Epithelial cell of umbilical artery (primary cell): ENCODE measurements around the gene ARRDC5. TPM values are rescaled to one million over a fixed set of nuclear protein-coding genes. Genes with fewer than 3 reads are reported as not detected.

Experiments
- total RNA-seq: library from RNA; depleted of rRNA; stranded (reverse); fragments of >200 nt; gene quantifications from 2 replicates; pipeline ENCODE4 v1.2.3, GENCODE V29; 2014

ARRDC5 gene
- not detected in 2 replicates for total RNA-seq

DNA sequence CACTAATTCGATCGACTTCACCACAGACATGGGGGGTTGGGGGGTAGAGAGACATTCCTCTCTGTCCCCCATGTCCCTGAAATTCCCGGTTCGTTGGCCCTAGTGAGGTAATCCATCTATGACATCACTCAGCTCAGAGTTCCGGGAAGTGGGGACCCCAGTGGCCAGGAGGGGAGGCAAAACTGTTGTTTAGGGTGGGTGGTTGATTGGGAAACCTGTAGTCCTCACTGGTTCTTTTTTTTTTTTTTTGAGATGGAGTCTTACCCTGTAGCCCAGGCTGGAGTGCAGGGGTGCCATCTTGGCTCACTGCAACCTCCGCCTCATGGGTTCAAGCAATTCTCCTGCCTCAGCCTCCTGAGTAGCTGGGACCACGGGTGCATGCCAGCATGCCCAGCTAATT is at the start of gene ARRDC5:
TSS of gene ARRDC5 (minus strand) at position 101 of the 400 bp plus-strand sequence. CDS start at position 30, 71 bp downstream.

DNA sequence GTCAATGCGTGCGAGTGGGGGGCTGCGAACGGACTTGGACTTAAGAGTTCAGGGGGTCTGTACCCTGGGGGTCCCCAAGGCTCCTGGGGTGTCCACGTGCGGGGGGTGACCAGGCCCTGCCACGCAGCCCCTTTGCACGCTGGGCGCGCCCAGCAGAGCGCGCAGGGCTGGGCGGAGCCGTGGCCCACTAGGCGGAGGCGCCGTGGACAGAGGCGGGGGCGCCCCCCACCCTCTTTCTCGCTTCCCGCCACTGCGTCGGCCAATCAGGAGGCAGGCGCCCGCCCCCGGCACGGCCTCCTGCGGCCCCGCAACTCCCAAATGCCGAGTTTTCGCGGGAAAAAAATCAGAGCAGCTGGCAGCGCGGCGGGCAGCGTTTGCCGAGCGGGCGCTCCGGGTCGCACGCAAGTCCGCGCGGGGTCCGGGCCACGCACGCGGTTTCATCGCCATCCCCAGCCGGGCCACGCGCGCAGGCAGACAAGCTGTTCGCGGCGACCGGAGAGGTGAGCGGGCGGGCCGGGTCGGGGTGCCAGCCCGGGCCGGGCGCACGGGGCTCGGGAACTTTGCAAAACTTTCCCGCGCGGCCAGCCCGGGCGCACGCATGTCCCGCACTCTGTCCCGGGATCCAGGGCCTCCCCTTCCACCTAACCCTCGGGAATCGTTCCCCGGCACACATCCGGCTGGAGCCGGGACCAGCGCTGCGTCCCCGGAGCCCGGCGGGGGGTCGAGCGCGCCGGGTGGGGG is 6.6 kb upstream of the ARRDC5 start, which contains the start of gene UHRF1:
TSS of gene UHRF1 (plus strand) at position 346 of the 741 bp plus-strand sequence. CDS start 1,385 bp downstream, outside the sequence.

DNA sequence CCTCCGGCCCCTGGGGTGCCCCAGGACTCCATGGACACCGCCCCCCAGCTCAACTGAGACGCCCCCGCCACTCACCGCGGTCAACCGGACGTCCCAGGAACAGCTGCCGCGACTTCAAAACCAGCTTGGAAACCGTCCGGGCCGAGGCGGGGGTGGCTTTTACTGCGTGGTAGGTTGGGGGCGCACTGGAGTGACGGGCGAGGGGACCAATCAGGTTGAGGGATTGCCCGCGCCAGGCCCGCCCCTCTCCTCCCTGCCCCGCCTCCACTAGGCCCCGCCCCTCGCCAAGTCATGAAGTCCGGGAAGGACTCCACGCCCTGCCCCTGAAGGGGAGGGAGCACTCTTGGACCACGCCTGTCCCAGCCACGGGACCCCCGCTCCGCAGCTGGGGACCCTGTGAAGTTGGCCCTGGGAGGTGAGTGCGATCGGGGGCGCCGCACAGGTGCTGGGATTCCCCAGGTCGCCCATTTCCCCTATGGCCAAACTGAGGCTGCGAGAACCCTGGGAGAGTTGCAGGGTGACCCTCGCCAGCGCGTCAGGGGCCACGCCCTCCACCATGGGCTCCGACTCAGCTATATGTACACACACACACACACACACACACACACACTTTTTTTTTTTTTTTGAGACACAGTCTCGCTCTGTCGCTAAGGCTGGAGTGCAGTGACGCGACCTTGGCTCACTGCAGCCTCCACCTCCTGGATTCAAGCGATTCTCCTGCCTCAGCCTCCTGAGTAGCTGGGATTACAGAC is 35.0 kb downstream of the ARRDC5 start, which contains the start of gene PLIN3:
TSS of gene PLIN3 (minus strand) at position 134 of the 752 bp plus-strand sequence. CDS start 6,273 bp downstream, outside the sequence.

Other genes starting within 250 kb of the ARRDC5 start
- 196 and 312 TPM in 2 replicates for gene MYDGF, start 232.6 kb downstream of the ARRDC5 start, total RNA-seq
- 26.0 and 29.8 TPM in 2 replicates for gene DPP9, start 179.1 kb downstream of the ARRDC5 start, total RNA-seq
- gene FEM1A, start 111.2 kb downstream of the ARRDC5 start, total RNA-seq: 18.1 and 18.2 TPM in 2 replicates
- 3.0 and 3.9 TPM in 2 replicates for gene TICAM1, start 71.2 kb downstream of the ARRDC5 start, total RNA-seq
- 86.6 and 192 TPM in 2 replicates for gene PLIN3, start 35.2 kb downstream of the ARRDC5 start, total RNA-seq
- gene UHRF1, start 6.6 kb upstream of the ARRDC5 start, total RNA-seq: 42.6 and 71.7 TPM in 2 replicates
- 7.6 and 10.1 TPM in 2 replicates for gene KDM4B, start 66.2 kb upstream of the ARRDC5 start, total RNA-seq